ENCODE measurements around the gene WDFY4. TPM values are rescaled to one million over a fixed set of nuclear protein-coding genes. Genes with fewer than 3 reads are reported as not detected.

The WDFY4 gene
- polyA plus RNA-seq, 1 donor from 2014 or later: not detected

DNA sequence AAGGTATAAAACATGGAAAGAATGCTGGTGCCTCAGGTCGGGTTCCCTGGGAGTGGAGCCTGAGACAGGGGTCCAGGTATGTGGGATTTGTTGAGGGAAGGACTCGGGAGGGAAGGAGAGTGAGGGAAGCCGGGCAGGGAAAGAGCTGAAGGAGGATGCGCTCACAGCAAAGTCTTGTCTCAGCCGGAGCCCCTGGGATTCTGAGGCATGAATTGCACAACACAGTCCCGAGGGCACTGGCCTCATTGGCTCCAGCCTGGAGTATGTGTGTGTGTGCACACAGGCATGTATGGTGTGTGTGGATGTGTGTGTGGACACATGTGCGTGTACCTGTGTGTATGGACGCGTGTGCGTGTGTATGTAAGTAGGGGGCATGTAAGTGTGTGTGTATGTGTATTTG is 87.4 kb downstream of the WDFY4 start:
- no peak overlapping the region for H3K4me3 ChIP-seq (ENCODE audit: low read length)
- no peaks in the 10 kb centered on the region for H3F3A ChIP-seq (ENCODE audit: insufficient read depth, low read length, poor library complexity, severe bottlenecking)
- no peak for TF ChIP-seq EZH2 (IDR thresholded peaks at IDR 0.05; ENCODE audit: borderline replicate concordance, insufficient read depth, low read length, poor library complexity, severe bottlenecking)
- TF ChIP-seq MXI1 (conservative IDR thresholded peaks at IDR 0.05; ENCODE audit: poor library complexity, severe bottlenecking): no peak
- no peak for TF ChIP-seq POLR2AphosphoS5 (IDR thresholded peaks at IDR 0.05)
- TF ChIP-seq, protein P1, sequence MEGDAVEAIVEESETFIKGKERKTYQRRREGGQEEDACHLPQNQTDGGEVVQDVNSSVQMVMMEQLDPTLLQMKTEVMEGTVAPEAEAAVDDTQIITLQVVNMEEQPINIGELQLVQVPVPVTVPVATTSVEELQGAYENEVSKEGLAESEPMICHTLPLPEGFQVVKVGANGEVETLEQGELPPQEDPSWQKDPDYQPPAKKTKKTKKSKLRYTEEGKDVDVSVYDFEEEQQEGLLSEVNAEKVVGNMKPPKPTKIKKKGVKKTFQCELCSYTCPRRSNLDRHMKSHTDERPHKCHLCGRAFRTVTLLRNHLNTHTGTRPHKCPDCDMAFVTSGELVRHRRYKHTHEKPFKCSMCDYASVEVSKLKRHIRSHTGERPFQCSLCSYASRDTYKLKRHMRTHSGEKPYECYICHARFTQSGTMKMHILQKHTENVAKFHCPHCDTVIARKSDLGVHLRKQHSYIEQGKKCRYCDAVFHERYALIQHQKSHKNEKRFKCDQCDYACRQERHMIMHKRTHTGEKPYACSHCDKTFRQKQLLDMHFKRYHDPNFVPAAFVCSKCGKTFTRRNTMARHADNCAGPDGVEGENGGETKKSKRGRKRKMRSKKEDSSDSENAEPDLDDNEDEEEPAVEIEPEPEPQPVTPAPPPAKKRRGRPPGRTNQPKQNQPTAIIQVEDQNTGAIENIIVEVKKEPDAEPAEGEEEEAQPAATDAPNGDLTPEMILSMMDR (IDR thresholded peaks at IDR 0.05; ENCODE audit: poor library complexity, severe bottlenecking): no peak
- no peak for TF ChIP-seq TAF1 (IDR thresholded peaks at IDR 0.05; ENCODE audit: low read depth)
- no peak for TF ChIP-seq EP300 (conservative IDR thresholded peaks at IDR 0.05; ENCODE audit: poor library complexity, severe bottlenecking)
- no peak for TF ChIP-seq SMC3 (conservative IDR thresholded peaks at IDR 0.05; ENCODE audit: poor library complexity)
- no peak overlapping the region for H3K9ac ChIP-seq (ENCODE audit: low read length)
- H3K36me3 ChIP-seq (ENCODE audit: insufficient read depth, low read length): no peaks in the 10 kb centered on the region
- no peaks in the 10 kb centered on the region for H3K9me3 ChIP-seq (ENCODE audit: low read length)
- no peak overlapping the region for H3K27ac ChIP-seq (ENCODE audit: low read length)
- no peak overlapping the region for H3K4me2 ChIP-seq (ENCODE audit: low read length)
- H3K27me3 ChIP-seq (ENCODE audit: insufficient read depth, low read depth, low read length): no peaks in the 10 kb centered on the region
- no peaks in the 10 kb centered on the region for H3K9me2 ChIP-seq (ENCODE audit: insufficient read depth, low read length)
- H2AFZ ChIP-seq (ENCODE audit: low read depth, low read length): no peak overlapping the region
- H4K20me1 ChIP-seq (ENCODE audit: insufficient read depth): no peaks in the 10 kb centered on the region
- no peaks in the 10 kb centered on the region for H3K79me2 ChIP-seq (replicated peaks; ENCODE audit: insufficient read depth, low read length)

DNA sequence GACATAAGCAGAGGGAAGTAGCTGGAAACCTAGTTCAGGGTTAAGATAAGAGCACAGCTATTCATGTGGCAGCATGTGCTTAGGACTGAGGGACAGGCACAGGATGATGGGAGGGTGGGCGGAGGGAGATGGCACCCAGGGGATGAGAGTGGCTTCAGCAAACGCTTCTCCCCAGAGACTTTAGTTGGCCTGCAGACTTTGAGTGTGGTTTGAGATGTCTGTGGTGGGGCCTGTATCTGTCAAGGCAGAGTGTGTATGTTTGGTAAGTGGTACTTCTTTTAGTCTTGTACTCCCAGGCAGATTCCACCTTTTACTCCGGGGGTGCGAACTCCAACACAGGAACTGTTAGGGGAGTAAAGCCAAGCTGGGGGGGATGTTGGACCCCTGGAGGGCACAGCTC is 88.9 kb downstream of the WDFY4 start:
- H3K27ac ChIP-seq (ENCODE audit: low read length): no peak overlapping the region
- no peaks in the 10 kb centered on the region for H3K9me3 ChIP-seq (ENCODE audit: low read length)
- no peaks in the 10 kb centered on the region for H4K20me1 ChIP-seq (ENCODE audit: insufficient read depth)
- no peaks in the 10 kb centered on the region for H3K9me2 ChIP-seq (ENCODE audit: insufficient read depth, low read length)
- no peak for TF ChIP-seq EZH2 (IDR thresholded peaks at IDR 0.05; ENCODE audit: borderline replicate concordance, insufficient read depth, low read length, poor library complexity, severe bottlenecking)
- TF ChIP-seq POLR2AphosphoS5 (IDR thresholded peaks at IDR 0.05): no peak
- TF ChIP-seq, protein P2, sequence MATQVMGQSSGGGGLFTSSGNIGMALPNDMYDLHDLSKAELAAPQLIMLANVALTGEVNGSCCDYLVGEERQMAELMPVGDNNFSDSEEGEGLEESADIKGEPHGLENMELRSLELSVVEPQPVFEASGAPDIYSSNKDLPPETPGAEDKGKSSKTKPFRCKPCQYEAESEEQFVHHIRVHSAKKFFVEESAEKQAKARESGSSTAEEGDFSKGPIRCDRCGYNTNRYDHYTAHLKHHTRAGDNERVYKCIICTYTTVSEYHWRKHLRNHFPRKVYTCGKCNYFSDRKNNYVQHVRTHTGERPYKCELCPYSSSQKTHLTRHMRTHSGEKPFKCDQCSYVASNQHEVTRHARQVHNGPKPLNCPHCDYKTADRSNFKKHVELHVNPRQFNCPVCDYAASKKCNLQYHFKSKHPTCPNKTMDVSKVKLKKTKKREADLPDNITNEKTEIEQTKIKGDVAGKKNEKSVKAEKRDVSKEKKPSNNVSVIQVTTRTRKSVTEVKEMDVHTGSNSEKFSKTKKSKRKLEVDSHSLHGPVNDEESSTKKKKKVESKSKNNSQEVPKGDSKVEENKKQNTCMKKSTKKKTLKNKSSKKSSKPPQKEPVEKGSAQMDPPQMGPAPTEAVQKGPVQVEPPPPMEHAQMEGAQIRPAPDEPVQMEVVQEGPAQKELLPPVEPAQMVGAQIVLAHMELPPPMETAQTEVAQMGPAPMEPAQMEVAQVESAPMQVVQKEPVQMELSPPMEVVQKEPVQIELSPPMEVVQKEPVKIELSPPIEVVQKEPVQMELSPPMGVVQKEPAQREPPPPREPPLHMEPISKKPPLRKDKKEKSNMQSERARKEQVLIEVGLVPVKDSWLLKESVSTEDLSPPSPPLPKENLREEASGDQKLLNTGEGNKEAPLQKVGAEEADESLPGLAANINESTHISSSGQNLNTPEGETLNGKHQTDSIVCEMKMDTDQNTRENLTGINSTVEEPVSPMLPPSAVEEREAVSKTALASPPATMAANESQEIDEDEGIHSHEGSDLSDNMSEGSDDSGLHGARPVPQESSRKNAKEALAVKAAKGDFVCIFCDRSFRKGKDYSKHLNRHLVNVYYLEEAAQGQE (IDR thresholded peaks at IDR 0.05; ENCODE audit: borderline replicate concordance): no peak
- TF ChIP-seq EP300 (conservative IDR thresholded peaks at IDR 0.05; ENCODE audit: poor library complexity, severe bottlenecking): no peak
- no peak for TF ChIP-seq SMC3 (conservative IDR thresholded peaks at IDR 0.05; ENCODE audit: poor library complexity)
- no peak for TF ChIP-seq TAF1 (IDR thresholded peaks at IDR 0.05; ENCODE audit: low read depth)
- no peak for TF ChIP-seq MXI1 (conservative IDR thresholded peaks at IDR 0.05; ENCODE audit: poor library complexity, severe bottlenecking)
- H3F3A ChIP-seq (ENCODE audit: insufficient read depth, low read length, poor library complexity, severe bottlenecking): no peaks in the 10 kb centered on the region
- H3K27me3 ChIP-seq (ENCODE audit: insufficient read depth, low read depth, low read length): no peaks in the 10 kb centered on the region
- H3K4me3 ChIP-seq (ENCODE audit: low read length): no peak overlapping the region
- no peak overlapping the region for H3K4me2 ChIP-seq (ENCODE audit: low read length)
- no peak overlapping the region for H3K9ac ChIP-seq (ENCODE audit: low read length)
- no peaks in the 10 kb centered on the region for H3K79me2 ChIP-seq (replicated peaks; ENCODE audit: insufficient read depth, low read length)
- H2AFZ ChIP-seq (ENCODE audit: low read depth, low read length): no peak overlapping the region
- no peaks in the 10 kb centered on the region for H3K36me3 ChIP-seq (ENCODE audit: insufficient read depth, low read length)
